OCI-LY7 (cell line): ENCODE results near the gene CRYBB3. TPM values are rescaled to one million over a fixed set of nuclear protein-coding genes. Genes with fewer than 3 reads are reported as not detected.

Experiments used
- BruUV-seq: library from RNA; stranded (reverse); fragments of 400-500 nt; replicated peaks from 2 replicates; lab custom pipeline; 2021; lab: Mats Ljungman, UMichigan
- CTCF ChIA-PET: fragments of 300-600 bp; sonication (Branson Sonifier 250); formaldehyde crosslinking; loops from one replicate; lab custom pipeline; 2022; ENCODE audit warnings: antibody characterized with exemption; ENCODE audit not compliant: unreplicated experiment; lab: Charles Lee
- POLR2A ChIA-PET: fragments of 300-600 bp; sonication (Branson Sonifier 250); formaldehyde crosslinking; loops from one replicate; lab custom pipeline; 2022; ENCODE audit warnings: antibody characterized with exemption; lab: Charles Lee
- DNase-seq: peaks from one replicate; pipeline ENCODE4 v3.0.0-alpha.2; 2015; ENCODE audit warnings: low spot score
- H2AFZ ChIP-seq: fragments of 200-600 bp; sonication (generic), shearing (Covaris generic); 2 replicates; pipeline ENCODE4 v1.6.1; 2014; ENCODE audit warnings: mild to moderate bottlenecking, antibody characterized with exemption, low read length, moderate library complexity
- H3K27ac ChIP-seq: fragments of 200-600 bp; sonication (generic); 2 replicates; pipeline ENCODE4 v1.5.1; 2014; ENCODE audit warnings: mixed run types, low read depth, mild to moderate bottlenecking, moderate library complexity, low read length, inconsistent platforms; ENCODE audit not compliant: poor library complexity, severe bottlenecking
- H3K36me3 ChIP-seq: fragments of 200-600 bp; sonication (generic); 2 replicates; pipeline ENCODE4 v1.6.1; 2014; ENCODE audit warnings: mild to moderate bottlenecking, antibody characterized with exemption, low read length, moderate library complexity, mixed read lengths; ENCODE audit not compliant: insufficient read depth
- H3K4me1 ChIP-seq: fragments of 200-600 bp; sonication (generic); 2 replicates; pipeline ENCODE4 v1.5.1; 2014; ENCODE audit warnings: mild to moderate bottlenecking, low read length; ENCODE audit not compliant: insufficient read depth, poor library complexity, severe bottlenecking
- H3K4me2 ChIP-seq: fragments of 200-600 bp; sonication (generic); 2 replicates; pipeline ENCODE4 v1.6.1; 2014; ENCODE audit warnings: mild to moderate bottlenecking, low read length
- H3K4me3 ChIP-seq: fragments of 200-600 bp; sonication (generic); 2 replicates; pipeline ENCODE4 v1.5.1; 2014; ENCODE audit warnings: mild to moderate bottlenecking, low read depth, low read length; ENCODE audit not compliant: poor library complexity, severe bottlenecking
- H3K79me2 ChIP-seq: fragments of 200-600 bp; sonication (generic); 2 replicates; pipeline ENCODE4 v1.6.1; 2016; ENCODE audit warnings: low read depth, mild to moderate bottlenecking, low read length, moderate library complexity, mixed read lengths; ENCODE audit not compliant: insufficient read depth
- H3K9me2 ChIP-seq: fragments of 200-600 bp; sonication (generic); 2 replicates; pipeline ENCODE4 v1.6.1; 2016; ENCODE audit warnings: mild to moderate bottlenecking, low read length, mixed read lengths; ENCODE audit not compliant: insufficient read depth
- H3K9me3 ChIP-seq: fragments of 200-600 bp; sonication (generic); 2 replicates; pipeline ENCODE4 v1.6.1; 2014; ENCODE audit warnings: mild to moderate bottlenecking, mixed run types, low read length, mixed read lengths
- H4K20me1 ChIP-seq: fragments of 200-600 bp; sonication (generic); 2 replicates; pipeline ENCODE4 v1.6.1; 2014; ENCODE audit warnings: mild to moderate bottlenecking, antibody characterized with exemption, low read length, moderate library complexity, mixed read lengths; ENCODE audit not compliant: insufficient read depth
- CTCF ChIP-seq: fragments of 200-600 bp; sonication (generic); conservative IDR thresholded peaks from 2 replicates; pipeline ENCODE4 v1.5.1; 2014; ENCODE audit warnings: mild to moderate bottlenecking, antibody characterized with exemption, low read length, moderate library complexity, mixed read lengths
- EZH2phosphoT487 ChIP-seq: fragments of 200-600 bp; sonication (generic); IDR thresholded peaks from 2 replicates; pipeline ENCODE4 v1.6.1; 2018; ENCODE audit warnings: low read depth, borderline replicate concordance, mild to moderate bottlenecking, mixed run types, antibody characterized with exemption, low read length, moderate library complexity, mixed read lengths
- intact Hi-C: fragments of 100-400 bp; cut with micrococcal nuclease; formaldehyde crosslinking; loops from one replicate; pipeline ENCODE4 v1.10.0; 2022; ENCODE audit not compliant: unreplicated experiment
- total RNA-seq, 2 experiments: library from RNA; depleted of rRNA in 1 of 2; stranded (reverse); fragments of >200 nt in 1 of 2; shearing (Covaris generic) in 1 of 2; gene quantifications; 2 replicates each; pipeline ENCODE4 v1.2.3, GENCODE V29; 2014 to 2022

The CRYBB3 gene
- total RNA-seq, 2 experiments from 2014 or later = not detected

- TF ChIP-seq EZH2phosphoT487 = no peak
- no peak for TF ChIP-seq CTCF
- intact Hi-C loops = no loop called here
- no peak for DNase-seq
- no peak overlapping the region for H3K4me2 ChIP-seq
- H3K4me1 ChIP-seq = no peaks in the 10 kb centered on the region
- no peak overlapping the region for H3K27ac ChIP-seq
- BruUV-seq = no TSS peak
- no peaks in the 10 kb centered on the region for H3K79me2 ChIP-seq
- H3K4me3 ChIP-seq = no peak overlapping the region
- no peaks in the 10 kb centered on the region for H4K20me1 ChIP-seq
- ChIA-PET POLR2A (interaction anchor here (1.1 kb wide), 1 partner anchor 29 kb away, joined by 3 read pairs; no protein-coding TSS in a partner anchor), CTCF (no interaction called here)
- no peaks in the 10 kb centered on the region for H3K9me2 ChIP-seq
- H2AFZ ChIP-seq = no peak overlapping the region
- no peaks in the 10 kb centered on the region for H3K9me3 ChIP-seq
- no peaks in the 10 kb centered on the region for H3K36me3 ChIP-seq
Measured at GRCh38 chr22:25174156-25174887, 25.3 kb upstream of the CRYBB3 start.

GRCh38 chr22:25174888-25175411 lies 24.7 kb upstream of the CRYBB3 start:
- POLR2A ChIA-PET = no interaction called here
- intact Hi-C loops = no loop called here

More at GRCh38 chr22:25174888-25175411, 24.7 kb upstream of the CRYBB3 start:
- Histone ChIP-seq H3K4me3 (no peak overlapping the region), H3K4me2 (no peak overlapping the region), H3K4me1 (no peaks in the 10 kb centered on the region), H3K9me2 (no peaks in the 10 kb centered on the region), H2AFZ (no peak overlapping the region), H3K9me3 (no peaks in the 10 kb centered on the region), H3K36me3 (no peaks in the 10 kb centered on the region), H3K27ac (no peak overlapping the region), H4K20me1 (no peaks in the 10 kb centered on the region), H3K79me2 (no peaks in the 10 kb centered on the region)
- TF ChIP-seq CTCF (no peak), EZH2phosphoT487 (no peak)
- BruUV-seq = no TSS peak
- no peak for DNase-seq
- CTCF ChIA-PET = no interaction called here
